Activated CD8-positive, alpha-beta memory T cell treated with anti-CD3 and anti-CD28 coated beads, Interleukin-2, amount 50 U/mL, for 4 hours (primary cell): ENCODE measurements around the gene NANP.
"Not testable (repeated sequence)": the region's sequence is repeated elsewhere in the genome, so short reads cannot be mapped to it uniquely, and the experiment has no call there.

Source experiments
- DNase-seq: peaks from one replicate; pipeline ENCODE4 v3.0.0-alpha.2; 2020

Gene NANP

GRCh38 chr20:25605148-25605547 is 18.7 kb downstream of the NANP start:
- DNase-seq, result no peak

GRCh38 chr20:25604611-25605010 is 19.2 kb downstream of the NANP start:
- DNase-seq, result no peak

- DNase-seq, result not testable (repeated sequence)
Measured at GRCh38 chr20:25602914-25603309, 20.9 kb downstream of the NANP start.

GRCh38 chr20:25602191-25602913 is 21.5 kb downstream of the NANP start:
- DNase-seq, result not testable (repeated sequence)

GRCh38 chr20:25601659-25602058 is 22.2 kb downstream of the NANP start:
- DNase-seq, result no peak

GRCh38 chr20:25600632-25601031 is 23.2 kb downstream of the NANP start:
- no peak for DNase-seq

- DNase-seq, result no peak
Measured at GRCh38 chr20:25592135-25592852, 31.5 kb downstream of the NANP start.

- DNase-seq, result not testable (repeated sequence)
Measured at GRCh38 chr20:25590778-25591177, 33.0 kb downstream of the NANP start.

- DNase-seq, result no peak
Measured at GRCh38 chr20:25588491-25588890, 35.3 kb downstream of the NANP start.

- DNase-seq, result no peak
Measured at GRCh38 chr20:25587536-25587935, 36.3 kb downstream of the NANP start.

GRCh38 chr20:25586877-25587276 is 36.9 kb downstream of the NANP start:
- DNase-seq, result no peak

- peak; percentile 61 for DNase-seq
Measured at GRCh38 chr20:25584905-25585704, 38.7 kb downstream of the NANP start, which contains the start of gene NINL. TSS of gene NINL (minus strand) at chr20:25585531. CDS start at chr20:25526587, 58,944 bp downstream.

- DNase-seq, result not testable (repeated sequence)
Measured at GRCh38 chr20:25583607-25584006, 40.2 kb downstream of the NANP start.

GRCh38 chr20:25580711-25581110 is 43.1 kb downstream of the NANP start:
- DNase-seq, result no peak

- no peak for DNase-seq
Measured at GRCh38 chr20:25579081-25579770, 44.6 kb downstream of the NANP start.

GRCh38 chr20:25576783-25577530 is 46.9 kb downstream of the NANP start:
- no peak for DNase-seq

- DNase-seq, result no peak
Measured at GRCh38 chr20:25574411-25574810, 49.4 kb downstream of the NANP start.

- no peak for DNase-seq
Measured at GRCh38 chr20:25573288-25574251, 50.2 kb downstream of the NANP start.

- no peak for DNase-seq
Measured at GRCh38 chr20:25571817-25572216, 52.0 kb downstream of the NANP start.

GRCh38 chr20:25571240-25571639 is 52.6 kb downstream of the NANP start:
- DNase-seq, result no peak

- DNase-seq, result no peak
Measured at GRCh38 chr20:25570148-25570530, 53.7 kb downstream of the NANP start.
